ENCODE data around the gene DMRT1.

Gene DMRT1

GRCh38 chr9:1007312-1007711 is 165.8 kb downstream of the DMRT1 start:
- no peak for DNase-seq

- DNase-seq = no peak
Observed at GRCh38 chr9:1008216-1008615, 166.7 kb downstream of the DMRT1 start.

GRCh38 chr9:1009101-1009707 is 167.7 kb downstream of the DMRT1 start:
- DNase-seq = peak; percentile 55

DNA sequence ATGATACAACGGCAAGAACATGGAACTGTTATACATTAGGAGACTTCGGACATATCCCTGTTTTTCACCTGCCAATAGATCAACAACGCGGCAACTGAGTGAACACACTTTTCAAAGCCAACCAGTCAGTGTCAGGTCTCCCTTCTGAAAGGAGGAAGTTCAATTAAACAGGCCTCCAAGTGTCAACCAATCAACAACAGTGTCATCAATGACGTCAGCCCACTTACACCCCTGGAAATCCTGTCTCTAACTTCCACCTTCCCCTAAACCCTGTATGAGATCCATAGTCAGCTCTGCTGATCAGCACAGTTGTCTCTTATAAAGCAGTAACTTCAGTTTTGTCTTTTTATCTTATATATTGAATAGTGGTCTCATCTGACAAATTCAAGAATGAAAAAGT is 171.5 kb downstream of the DMRT1 start:
- DNase-seq = no peak

- DNase-seq = no peak
Observed at GRCh38 chr9:1014225-1014624, 172.7 kb downstream of the DMRT1 start.

- DNase-seq = no peak
Observed at GRCh38 chr9:1014640-1015039, 173.1 kb downstream of the DMRT1 start.

DNA sequence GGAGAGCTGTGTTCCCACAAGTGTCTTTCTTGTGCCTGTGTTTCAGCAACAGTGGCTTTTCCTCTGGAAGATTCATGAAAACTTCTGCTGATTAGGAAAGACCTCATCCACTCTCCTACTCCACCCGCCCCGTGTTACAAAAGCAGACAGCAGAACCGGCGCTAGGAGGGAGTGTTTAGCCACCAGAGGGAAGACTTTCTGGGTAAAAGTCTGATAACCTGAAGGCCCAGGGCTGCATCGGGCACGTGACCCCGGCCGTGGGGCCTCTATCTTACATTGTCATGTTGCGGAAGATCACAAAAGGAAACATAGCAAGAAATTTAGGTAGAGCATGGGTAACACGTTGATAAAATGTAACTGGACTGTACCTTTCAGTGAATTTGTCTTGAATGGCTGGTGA is 176.6 kb downstream of the DMRT1 start:
- no peak for DNase-seq

All from activated CD8-positive, alpha-beta memory T cell treated with anti-CD3 and anti-CD28 coated beads, Interleukin-2, amount 50 U/mL, for 4 hours (primary cell).